ENCODE results near the gene DPYSL4. TPM values are rescaled to one million over a fixed set of nuclear protein-coding genes. Genes with fewer than 3 reads are reported as not detected.

DPYSL4 gene
- total and polyA plus RNA-seq, 2 of the 13 experiments (the other 11 are each of a cell fraction or from before 2014, with no cell fraction given) = 0.84 to 1.2 TPM

DNA sequence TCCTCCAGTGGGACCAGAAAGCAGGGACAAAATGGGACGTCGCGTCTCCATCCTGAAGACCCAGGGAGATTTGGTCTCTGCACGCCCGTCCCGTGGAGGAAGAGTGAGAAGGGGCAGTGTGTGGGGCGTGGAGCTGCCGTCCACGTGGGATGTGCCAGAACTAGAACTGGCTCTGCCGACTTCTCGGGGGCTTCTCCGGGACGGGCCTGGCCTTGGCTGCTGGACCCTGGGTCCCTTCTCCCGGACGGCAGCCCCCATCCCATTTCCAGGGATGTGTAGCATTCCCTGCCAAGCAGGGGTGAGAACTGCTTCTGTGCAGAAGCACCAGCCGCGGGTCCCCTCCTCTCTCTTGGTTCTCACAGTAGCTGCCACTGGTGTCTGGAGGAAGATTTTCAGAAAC lies 18.8 kb upstream of the DPYSL4 start:
- intact Hi-C loops (cut with micrococcal nuclease; ENCODE audit: unreplicated experiment) = no loop called here
- WGBS (ENCODE audit: low lambda C conversion rate) = 47% methylated on average over 15 of the region's 17 CpGs

More for the DNA sequence above, 18.8 kb upstream of the DPYSL4 start:
- Histone ChIP-seq H3K36me3 (replicated peaks in 1 of 2; ENCODE audit: control insufficient read depth in 1 of 2, insufficient read depth in 2 of 2, low read length in 2 of 2) (no peaks in the 10 kb centered on the region), H3K27me3 (ENCODE audit: control insufficient read depth in 1 of 2, insufficient read depth in 2 of 2, low read length in 2 of 2) (peaks cover 4 to 50% of the 10 kb centered on the region in 2 experiments; a peak in 4 of 5 replicates), H3K4me3 (replicated peaks in 1 of 3; ENCODE audit: insufficient read depth in 1 of 3, low read depth in 2 of 3, low read length in 3 of 3) (no peak overlapping the region), H4K20me1 (ENCODE audit: insufficient read depth, low read length) (no peaks in the 10 kb centered on the region), H2AFZ (ENCODE audit: low read length) (no peak overlapping the region), H3K27ac (ENCODE audit: extremely low read length, insufficient read depth, low read length) (no peak overlapping the region), H3K9ac (ENCODE audit: insufficient read depth, low read depth, low read length) (no peak overlapping the region), H3K4me2 (ENCODE audit: low read depth, low read length) (no peak overlapping the region), H3K9me3 (ENCODE audit: low read length) (no peaks in the 10 kb centered on the region), H3K4me1 (ENCODE audit: insufficient read depth, low read length) (peaks cover 11% of the 10 kb centered on the region), H3K79me2 (ENCODE audit: insufficient read depth, low read length) (no peaks in the 10 kb centered on the region)
- ChIA-PET POLR2A (no interaction called here), CTCF (ENCODE audit: low intra/inter-chr PET ratio, low total read pairs) (no interaction called here)
- in situ Hi-C loops (cut with HindIII; ENCODE audit: extremely low pct_ligation_motif_present, low pct_unique_long_range_greater_than_20kb) = no loop called here
- TF ChIP-seq ZNF850 (CRISPR knock-in tag; conservative IDR thresholded peaks at IDR 0.05) (no peak), MED8 (CRISPR knock-in tag; IDR thresholded peaks at IDR 0.05; ENCODE audit: insufficient replicate concordance) (no peak), ZNF33A (CRISPR knock-in tag; IDR thresholded peaks at IDR 0.05; ENCODE audit: borderline replicate concordance) (no peak), EP300 (IDR thresholded peaks at IDR 0.05; ENCODE audit: low read depth in 2 of 2, low read length in 2 of 2) (no peak), EP300 (CRISPR knock-in tag; IDR thresholded peaks at IDR 0.05; ENCODE audit: borderline replicate concordance) (no peak), ZNF17 (CRISPR knock-in tag; IDR thresholded peaks at IDR 0.05) (no peak), CCDC6 (CRISPR knock-in tag; IDR thresholded peaks at IDR 0.05) (no peak), ZNF468 (CRISPR knock-in tag; IDR thresholded peaks at IDR 0.05) (no peak), ZNF251 (CRISPR knock-in tag; IDR thresholded peaks at IDR 0.05) (no peak), HDAC2 (CRISPR knock-in tag; IDR thresholded peaks at IDR 0.05) (no peak), ZNF337 (CRISPR knock-in tag; IDR thresholded peaks at IDR 0.05; ENCODE audit: borderline replicate concordance, low read depth) (no peak)
- TF ChIP-seq, protein P1, sequence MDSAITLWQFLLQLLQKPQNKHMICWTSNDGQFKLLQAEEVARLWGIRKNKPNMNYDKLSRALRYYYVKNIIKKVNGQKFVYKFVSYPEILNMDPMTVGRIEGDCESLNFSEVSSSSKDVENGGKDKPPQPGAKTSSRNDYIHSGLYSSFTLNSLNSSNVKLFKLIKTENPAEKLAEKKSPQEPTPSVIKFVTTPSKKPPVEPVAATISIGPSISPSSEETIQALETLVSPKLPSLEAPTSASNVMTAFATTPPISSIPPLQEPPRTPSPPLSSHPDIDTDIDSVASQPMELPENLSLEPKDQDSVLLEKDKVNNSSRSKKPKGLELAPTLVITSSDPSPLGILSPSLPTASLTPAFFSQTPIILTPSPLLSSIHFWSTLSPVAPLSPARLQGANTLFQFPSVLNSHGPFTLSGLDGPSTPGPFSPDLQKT (CRISPR knock-in tag; IDR thresholded peaks at IDR 0.05; ENCODE audit: borderline replicate concordance) = no peak
- TF ChIP-seq, protein P2, sequence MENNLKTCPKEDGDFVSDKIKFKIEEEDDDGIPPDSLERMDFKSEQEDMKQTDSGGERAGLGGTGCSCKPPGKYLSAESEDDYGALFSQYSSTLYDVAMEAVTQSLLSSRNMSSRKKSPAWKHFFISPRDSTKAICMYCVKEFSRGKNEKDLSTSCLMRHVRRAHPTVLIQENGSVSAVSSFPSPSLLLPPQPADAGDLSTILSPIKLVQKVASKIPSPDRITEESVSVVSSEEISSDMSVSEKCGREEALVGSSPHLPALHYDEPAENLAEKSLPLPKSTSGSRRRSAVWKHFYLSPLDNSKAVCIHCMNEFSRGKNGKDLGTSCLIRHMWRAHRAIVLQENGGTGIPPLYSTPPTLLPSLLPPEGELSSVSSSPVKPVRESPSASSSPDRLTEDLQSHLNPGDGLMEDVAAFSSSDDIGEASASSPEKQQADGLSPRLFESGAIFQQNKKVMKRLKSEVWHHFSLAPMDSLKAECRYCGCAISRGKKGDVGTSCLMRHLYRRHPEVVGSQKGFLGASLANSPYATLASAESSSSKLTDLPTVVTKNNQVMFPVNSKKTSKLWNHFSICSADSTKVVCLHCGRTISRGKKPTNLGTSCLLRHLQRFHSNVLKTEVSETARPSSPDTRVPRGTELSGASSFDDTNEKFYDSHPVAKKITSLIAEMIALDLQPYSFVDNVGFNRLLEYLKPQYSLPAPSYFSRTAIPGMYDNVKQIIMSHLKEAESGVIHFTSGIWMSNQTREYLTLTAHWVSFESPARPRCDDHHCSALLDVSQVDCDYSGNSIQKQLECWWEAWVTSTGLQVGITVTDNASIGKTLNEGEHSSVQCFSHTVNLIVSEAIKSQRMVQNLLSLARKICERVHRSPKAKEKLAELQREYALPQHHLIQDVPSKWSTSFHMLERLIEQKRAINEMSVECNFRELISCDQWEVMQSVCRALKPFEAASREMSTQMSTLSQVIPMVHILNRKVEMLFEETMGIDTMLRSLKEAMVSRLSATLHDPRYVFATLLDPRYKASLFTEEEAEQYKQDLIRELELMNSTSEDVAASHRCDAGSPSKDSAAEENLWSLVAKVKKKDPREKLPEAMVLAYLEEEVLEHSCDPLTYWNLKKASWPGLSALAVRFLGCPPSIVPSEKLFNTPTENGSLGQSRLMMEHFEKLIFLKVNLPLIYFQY (CRISPR knock-in tag; IDR thresholded peaks at IDR 0.05; ENCODE audit: borderline replicate concordance) = no peak
- TF ChIP-seq, protein P3, sequence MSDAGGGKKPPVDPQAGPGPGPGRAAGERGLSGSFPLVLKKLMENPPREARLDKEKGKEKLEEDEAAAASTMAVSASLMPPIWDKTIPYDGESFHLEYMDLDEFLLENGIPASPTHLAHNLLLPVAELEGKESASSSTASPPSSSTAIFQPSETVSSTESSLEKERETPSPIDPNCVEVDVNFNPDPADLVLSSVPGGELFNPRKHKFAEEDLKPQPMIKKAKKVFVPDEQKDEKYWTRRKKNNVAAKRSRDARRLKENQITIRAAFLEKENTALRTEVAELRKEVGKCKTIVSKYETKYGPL (CRISPR knock-in tag; IDR thresholded peaks at IDR 0.05) = no peak
- no peak for FAIRE-seq
- ATAC-seq = no peak
- no TSS peak for BruUV-seq (replicated peaks)
- DNase-seq (ENCODE audit: low spot score) = no peak
